OCI-LY7 (cell line): ENCODE measurements around the gene SHLD1. TPM values are rescaled to one million over a fixed set of nuclear protein-coding genes. Genes with fewer than 3 reads are reported as not detected.

Experiments used
- BruUV-seq: library from RNA; stranded (reverse); fragments of 400-500 nt; replicated peaks from 2 replicates; lab custom pipeline; 2021; lab: Mats Ljungman, UMichigan
- CTCF ChIA-PET: fragments of 300-600 bp; sonication (Branson Sonifier 250); formaldehyde crosslinking; loops from one replicate; lab custom pipeline; 2022; ENCODE audit warnings: antibody characterized with exemption; ENCODE audit not compliant: unreplicated experiment; lab: Charles Lee
- POLR2A ChIA-PET: fragments of 300-600 bp; sonication (Branson Sonifier 250); formaldehyde crosslinking; loops from one replicate; lab custom pipeline; 2022; ENCODE audit warnings: antibody characterized with exemption; lab: Charles Lee
- DNase-seq: peaks from one replicate; pipeline ENCODE4 v3.0.0-alpha.2; 2015; ENCODE audit warnings: low spot score
- H2AFZ ChIP-seq: fragments of 200-600 bp; sonication (generic), shearing (Covaris generic); 2 replicates; pipeline ENCODE4 v1.6.1; 2014; ENCODE audit warnings: mild to moderate bottlenecking, antibody characterized with exemption, low read length, moderate library complexity
- H3K27ac ChIP-seq: fragments of 200-600 bp; sonication (generic); 2 replicates; pipeline ENCODE4 v1.5.1; 2014; ENCODE audit warnings: mixed run types, low read depth, mild to moderate bottlenecking, moderate library complexity, low read length, inconsistent platforms; ENCODE audit not compliant: poor library complexity, severe bottlenecking
- H3K36me3 ChIP-seq: fragments of 200-600 bp; sonication (generic); 2 replicates; pipeline ENCODE4 v1.6.1; 2014; ENCODE audit warnings: mild to moderate bottlenecking, antibody characterized with exemption, low read length, moderate library complexity, mixed read lengths; ENCODE audit not compliant: insufficient read depth
- H3K4me1 ChIP-seq: fragments of 200-600 bp; sonication (generic); 2 replicates; pipeline ENCODE4 v1.5.1; 2014; ENCODE audit warnings: mild to moderate bottlenecking, low read length; ENCODE audit not compliant: insufficient read depth, poor library complexity, severe bottlenecking
- H3K4me2 ChIP-seq: fragments of 200-600 bp; sonication (generic); 2 replicates; pipeline ENCODE4 v1.6.1; 2014; ENCODE audit warnings: mild to moderate bottlenecking, low read length
- H3K4me3 ChIP-seq: fragments of 200-600 bp; sonication (generic); 2 replicates; pipeline ENCODE4 v1.5.1; 2014; ENCODE audit warnings: mild to moderate bottlenecking, low read depth, low read length; ENCODE audit not compliant: poor library complexity, severe bottlenecking
- H3K79me2 ChIP-seq: fragments of 200-600 bp; sonication (generic); 2 replicates; pipeline ENCODE4 v1.6.1; 2016; ENCODE audit warnings: low read depth, mild to moderate bottlenecking, low read length, moderate library complexity, mixed read lengths; ENCODE audit not compliant: insufficient read depth
- H3K9me2 ChIP-seq: fragments of 200-600 bp; sonication (generic); 2 replicates; pipeline ENCODE4 v1.6.1; 2016; ENCODE audit warnings: mild to moderate bottlenecking, low read length, mixed read lengths; ENCODE audit not compliant: insufficient read depth
- H3K9me3 ChIP-seq: fragments of 200-600 bp; sonication (generic); 2 replicates; pipeline ENCODE4 v1.6.1; 2014; ENCODE audit warnings: mild to moderate bottlenecking, mixed run types, low read length, mixed read lengths
- H4K20me1 ChIP-seq: fragments of 200-600 bp; sonication (generic); 2 replicates; pipeline ENCODE4 v1.6.1; 2014; ENCODE audit warnings: mild to moderate bottlenecking, antibody characterized with exemption, low read length, moderate library complexity, mixed read lengths; ENCODE audit not compliant: insufficient read depth
- EZH2phosphoT487 ChIP-seq: fragments of 200-600 bp; sonication (generic); IDR thresholded peaks from 2 replicates; pipeline ENCODE4 v1.6.1; 2018; ENCODE audit warnings: low read depth, borderline replicate concordance, mild to moderate bottlenecking, mixed run types, antibody characterized with exemption, low read length, moderate library complexity, mixed read lengths
- intact Hi-C: fragments of 100-400 bp; cut with micrococcal nuclease; formaldehyde crosslinking; loops from one replicate; pipeline ENCODE4 v1.10.0; 2022; ENCODE audit not compliant: unreplicated experiment
- total RNA-seq, 2 experiments: library from RNA; depleted of rRNA in 1 of 2; stranded (reverse); fragments of >200 nt in 1 of 2; shearing (Covaris generic) in 1 of 2; gene quantifications; 2 replicates each; pipeline ENCODE4 v1.2.3, GENCODE V29; 2014 to 2022
- TF ChIP-seq, protein P1 (sequence below): fragments of 200-600 bp; sonication (generic); conservative IDR thresholded peaks from 2 replicates; pipeline ENCODE4 v1.5.1; 2014; ENCODE audit warnings: mild to moderate bottlenecking, antibody characterized with exemption, low read length, moderate library complexity, mixed read lengths

SHLD1 gene
- total RNA-seq, 2 experiments from 2014 or later = 19.4 to 31.2 TPM

DNA sequence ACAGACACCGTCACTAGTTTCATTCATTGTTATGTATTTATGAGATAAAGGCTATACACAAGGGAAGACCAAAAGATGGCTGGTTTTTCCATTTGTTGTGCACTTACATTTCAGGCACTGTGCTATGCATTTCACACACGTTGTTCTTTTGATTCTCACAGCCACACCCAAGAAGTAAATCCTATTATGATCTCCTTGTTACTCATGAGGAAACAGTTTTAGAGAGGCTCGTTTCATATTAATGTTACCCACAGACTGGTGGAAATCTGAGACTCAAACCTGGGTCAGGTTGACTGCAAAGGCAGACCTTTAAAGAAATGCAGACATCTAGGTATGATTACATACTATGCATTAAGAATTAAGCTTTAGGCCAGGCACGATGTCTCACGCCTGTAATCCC is 34.9 kb downstream of the SHLD1 start:
- TF ChIP-seq, protein P1, sequence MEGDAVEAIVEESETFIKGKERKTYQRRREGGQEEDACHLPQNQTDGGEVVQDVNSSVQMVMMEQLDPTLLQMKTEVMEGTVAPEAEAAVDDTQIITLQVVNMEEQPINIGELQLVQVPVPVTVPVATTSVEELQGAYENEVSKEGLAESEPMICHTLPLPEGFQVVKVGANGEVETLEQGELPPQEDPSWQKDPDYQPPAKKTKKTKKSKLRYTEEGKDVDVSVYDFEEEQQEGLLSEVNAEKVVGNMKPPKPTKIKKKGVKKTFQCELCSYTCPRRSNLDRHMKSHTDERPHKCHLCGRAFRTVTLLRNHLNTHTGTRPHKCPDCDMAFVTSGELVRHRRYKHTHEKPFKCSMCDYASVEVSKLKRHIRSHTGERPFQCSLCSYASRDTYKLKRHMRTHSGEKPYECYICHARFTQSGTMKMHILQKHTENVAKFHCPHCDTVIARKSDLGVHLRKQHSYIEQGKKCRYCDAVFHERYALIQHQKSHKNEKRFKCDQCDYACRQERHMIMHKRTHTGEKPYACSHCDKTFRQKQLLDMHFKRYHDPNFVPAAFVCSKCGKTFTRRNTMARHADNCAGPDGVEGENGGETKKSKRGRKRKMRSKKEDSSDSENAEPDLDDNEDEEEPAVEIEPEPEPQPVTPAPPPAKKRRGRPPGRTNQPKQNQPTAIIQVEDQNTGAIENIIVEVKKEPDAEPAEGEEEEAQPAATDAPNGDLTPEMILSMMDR = no peak
- no peak for TF ChIP-seq EZH2phosphoT487
- Histone ChIP-seq H3K4me3 (no peak overlapping the region), H3K4me2 (no peak overlapping the region), H3K9me3 (no peaks in the 10 kb centered on the region), H3K36me3 (peaks cover 74% of the 10 kb centered on the region), H3K27ac (no peak overlapping the region), H3K9me2 (no peaks in the 10 kb centered on the region), H3K79me2 (peaks cover 16% of the 10 kb centered on the region; the same call in 1 of the 2 replicates), H3K4me1 (peaks cover 40% of the 10 kb centered on the region), H4K20me1 (no peaks in the 10 kb centered on the region), H2AFZ (no peak overlapping the region)
- CTCF ChIA-PET = interaction anchor here (0.9 kb wide), 1 partner anchor 10 kb away, joined by 3 read pairs; no protein-coding TSS in a partner anchor
- DNase-seq = no peak
- POLR2A ChIA-PET = interaction anchor here (0.7 to 0.9 kb wide), 4 partner anchors 10 to 217 kb away, joined by 3 to 5 read pairs (median 3); no protein-coding TSS in a partner anchor
- intact Hi-C loops = loop anchor here (5.0 kb wide), 2 partner anchors 178 to 292 kb away; no protein-coding TSS in a partner anchor
- no TSS peak for BruUV-seq

DNA sequence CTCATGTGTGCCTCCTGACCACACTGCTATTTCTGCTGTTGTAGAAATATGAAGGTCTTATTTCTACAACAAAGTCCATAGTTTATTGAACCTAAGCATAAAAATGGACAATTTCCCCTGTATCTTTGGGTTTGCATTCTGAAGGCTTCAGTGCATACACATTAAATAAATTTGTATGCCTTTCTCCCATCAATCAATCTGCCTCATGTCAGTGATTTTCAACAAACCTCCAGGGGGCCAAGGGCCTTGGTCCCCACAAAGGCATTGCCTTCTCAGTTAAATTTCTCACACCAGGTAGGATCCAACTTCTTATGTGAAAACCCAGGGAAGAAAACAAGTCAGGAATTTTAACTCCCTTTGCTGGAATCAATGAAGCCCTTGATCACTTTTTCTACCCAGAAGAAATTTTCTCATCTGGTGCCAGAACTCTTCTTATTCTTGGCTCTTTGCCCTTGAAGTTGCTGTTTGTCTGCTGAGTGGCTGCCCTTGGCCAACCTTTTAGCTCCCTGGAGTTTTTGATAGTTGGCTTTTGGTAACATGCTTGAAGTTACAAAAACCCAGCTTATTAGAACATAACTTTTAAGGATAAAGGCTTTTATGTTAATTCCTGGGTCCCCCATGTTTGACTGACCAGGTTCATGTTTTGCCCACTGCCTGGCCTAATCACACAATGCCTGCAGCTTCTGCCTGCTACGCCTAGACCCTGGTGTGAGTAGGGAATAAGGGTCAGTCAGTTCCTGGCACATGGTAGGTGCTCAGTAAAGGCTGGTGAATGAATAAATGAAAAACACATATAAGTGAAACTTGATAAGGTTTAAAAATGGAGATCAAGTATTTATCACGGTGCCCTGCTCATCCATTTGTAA is 37.0 kb downstream of the SHLD1 start:
- DNase-seq = no peak
- peaks cover 24% of the 10 kb centered on the region; the same call in 1 of the 2 replicates for H3K79me2 ChIP-seq
- no peak overlapping the region for H3K4me3 ChIP-seq
- peaks cover 6% of the 10 kb centered on the region; the same call in 1 of the 2 replicates for H3K9me3 ChIP-seq
- H3K36me3 ChIP-seq = peaks cover 78% of the 10 kb centered on the region
- no TSS peak for BruUV-seq
- no peak overlapping the region for H2AFZ ChIP-seq
- intact Hi-C loops = loop anchor here (5.0 kb wide), 2 partner anchors 180 to 290 kb away; no protein-coding TSS in a partner anchor
- ChIA-PET POLR2A (interaction anchor here (0.5 to 2.4 kb wide), 15 partner anchors 9 to 228 kb away, joined by 3 to 10 read pairs (median 4); no protein-coding TSS in a partner anchor), CTCF (interaction anchor here (1.7 kb wide), 1 partner anchor 257 kb away, joined by 5 read pairs; no protein-coding TSS in a partner anchor)
- H3K4me2 ChIP-seq = peak overlapping the region; percentile 34
- H3K4me1 ChIP-seq = peaks cover 53% of the 10 kb centered on the region
- peak overlapping the region; percentile 51 for H3K27ac ChIP-seq
- no peaks in the 10 kb centered on the region for H3K9me2 ChIP-seq
- no peaks in the 10 kb centered on the region for H4K20me1 ChIP-seq
- TF ChIP-seq EZH2phosphoT487 = no peak
- TF ChIP-seq, protein P1 = peak; percentile 58
